ENCODE measurements around the gene CERS1. TPM values are rescaled to one million over a fixed set of nuclear protein-coding genes. Genes with fewer than 3 reads are reported as not detected.

Gene CERS1
- total and polyA plus RNA-seq, 10 of the 15 experiments (the other 5 are each of a cell fraction or from before 2014, with no cell fraction given), result 0.19 TPM; not detected in 9

DNA sequence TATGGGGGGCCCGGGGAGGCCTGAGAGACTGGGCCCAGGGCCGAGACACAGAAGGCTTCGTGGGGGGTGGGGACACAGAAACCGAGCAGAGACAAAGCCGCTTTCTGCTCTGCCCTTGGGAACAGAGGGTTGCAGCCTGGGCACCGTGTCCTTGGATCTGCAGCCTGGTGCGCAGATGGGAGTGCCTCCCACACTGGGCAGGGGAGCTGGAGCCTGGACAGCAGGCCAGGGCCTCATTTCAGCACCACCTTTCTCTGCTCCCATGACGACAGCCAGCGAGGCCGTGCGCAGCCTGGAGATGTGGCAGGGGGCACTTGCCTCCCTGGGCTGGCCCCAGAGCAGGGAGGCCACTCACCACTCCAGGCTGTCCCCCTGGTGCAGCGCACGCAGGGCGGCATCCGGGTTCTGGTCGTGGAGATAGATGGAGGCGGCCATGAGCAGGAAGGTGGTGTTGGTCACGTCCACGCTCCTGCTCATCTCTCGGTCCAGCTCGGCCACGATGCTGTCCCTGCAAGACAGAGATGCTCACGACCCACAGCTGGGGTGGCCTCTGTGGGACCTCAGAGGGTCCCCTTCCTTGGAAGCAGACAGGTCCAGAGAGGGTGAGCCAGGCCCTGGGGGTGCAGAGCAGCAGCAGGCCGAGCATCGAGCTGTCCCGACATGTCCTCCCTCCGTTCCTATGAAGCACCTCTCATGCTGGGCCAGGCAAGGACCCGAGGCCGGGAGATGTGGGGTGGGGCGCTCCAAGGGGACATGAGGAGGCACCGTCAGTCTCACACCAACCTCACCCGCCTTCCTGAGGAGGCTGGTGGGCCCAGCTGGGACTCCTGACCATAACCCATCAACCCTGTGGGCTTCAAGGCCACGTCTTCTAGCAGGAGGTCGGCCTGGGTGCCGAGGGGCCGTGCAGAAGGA, 10.9 kb upstream of the CERS1 start:
- RAD21 ChIA-PET (ENCODE audit: unreplicated experiment), result no interaction called here
- POLR2A ChIA-PET, result no interaction called here
- H3K9ac ChIP-seq (ENCODE audit: control insufficient read depth, insufficient read depth, low read length), result no peak overlapping the region

More for the DNA sequence above, 10.9 kb upstream of the CERS1 start:
- Histone ChIP-seq H2AFZ (ENCODE audit: control insufficient read depth, low read depth, low read length) (no peak overlapping the region), H3K9me3 (replicated peaks; ENCODE audit: control insufficient read depth, insufficient read depth, low read length) (no peaks in the 10 kb centered on the region), H3K36me3 (ENCODE audit: control insufficient read depth in 2 of 2, insufficient read depth in 2 of 2, low read length in 1 of 2) (peaks cover 6 to 15% of the 10 kb centered on the region in 2 experiments; a peak in 3 of 4 replicates), H3K79me2 (ENCODE audit: control insufficient read depth, insufficient read depth, low read length) (no peaks in the 10 kb centered on the region), H3K27me3 (replicated peaks in 1 of 2; ENCODE audit: control insufficient read depth in 2 of 2, insufficient read depth in 2 of 2, low read length in 1 of 2) (no peaks in the 10 kb centered on the region), H4K20me1 (ENCODE audit: control insufficient read depth, insufficient read depth) (no peaks in the 10 kb centered on the region), H3K27ac (ENCODE audit: control insufficient read depth, insufficient read depth) (no peak overlapping the region), H3K4me1 (ENCODE audit: control insufficient read depth, insufficient read depth, low read length) (no peaks in the 10 kb centered on the region), H3K4me3 (no peak overlapping the region), H3K4me2 (ENCODE audit: control insufficient read depth, insufficient read depth) (no peak overlapping the region)
- BruUV-seq (replicated peaks), result no TSS peak
- in situ Hi-C loops (cut with MboI) (no loop called here), intact Hi-C loops (cut with micrococcal nuclease; ENCODE audit: unreplicated experiment) (no loop called here)
- ChIA-PET SMC1A (ENCODE audit: uncharacterized antibody, unreplicated experiment) (no interaction called here), CTCF (no interaction called here)
- DNase-seq (ENCODE audit: low read depth, low spot score), result no peak
- ATAC-seq, result no peak
- whole genome bisulfite sequencing (ENCODE audit: insufficient coverage, insufficient replicate concordance, low lambda C conversion rate, missing lambda C conversion rate), result 96% methylated on average over 32 of the region's 36 CpGs
- FAIRE-seq, result no peak
- TF ChIP-seq, protein P1, sequence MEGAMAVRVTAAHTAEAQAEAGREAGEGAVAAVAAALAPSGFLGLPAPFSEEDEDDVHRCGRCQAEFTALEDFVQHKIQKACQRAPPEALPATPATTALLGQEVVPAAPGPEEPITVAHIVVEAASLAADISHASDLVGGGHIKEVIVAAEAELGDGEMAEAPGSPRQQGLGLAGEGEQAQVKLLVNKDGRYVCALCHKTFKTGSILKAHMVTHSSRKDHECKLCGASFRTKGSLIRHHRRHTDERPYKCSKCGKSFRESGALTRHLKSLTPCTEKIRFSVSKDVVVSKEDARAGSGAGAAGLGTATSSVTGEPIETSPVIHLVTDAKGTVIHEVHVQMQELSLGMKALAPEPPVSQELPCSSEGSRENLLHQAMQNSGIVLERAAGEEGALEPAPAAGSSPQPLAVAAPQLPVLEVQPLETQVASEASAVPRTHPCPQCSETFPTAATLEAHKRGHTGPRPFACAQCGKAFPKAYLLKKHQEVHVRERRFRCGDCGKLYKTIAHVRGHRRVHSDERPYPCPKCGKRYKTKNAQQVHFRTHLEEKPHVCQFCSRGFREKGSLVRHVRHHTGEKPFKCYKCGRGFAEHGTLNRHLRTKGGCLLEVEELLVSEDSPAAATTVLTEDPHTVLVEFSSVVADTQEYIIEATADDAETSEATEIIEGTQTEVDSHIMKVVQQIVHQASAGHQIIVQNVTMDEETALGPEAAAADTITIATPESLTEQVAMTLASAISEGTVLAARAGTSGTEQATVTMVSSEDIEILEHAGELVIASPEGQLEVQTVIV (IDR thresholded peaks at IDR 0.05; ENCODE audit: borderline replicate concordance, partially characterized antibody), result no peak
- no peak for TF ChIP-seq GABPA (IDR thresholded peaks at IDR 0.05; ENCODE audit: low read depth)
- no peak for TF ChIP-seq TCF7 (IDR thresholded peaks at IDR 0.05; ENCODE audit: borderline replicate concordance)
- TF ChIP-seq, protein P2, sequence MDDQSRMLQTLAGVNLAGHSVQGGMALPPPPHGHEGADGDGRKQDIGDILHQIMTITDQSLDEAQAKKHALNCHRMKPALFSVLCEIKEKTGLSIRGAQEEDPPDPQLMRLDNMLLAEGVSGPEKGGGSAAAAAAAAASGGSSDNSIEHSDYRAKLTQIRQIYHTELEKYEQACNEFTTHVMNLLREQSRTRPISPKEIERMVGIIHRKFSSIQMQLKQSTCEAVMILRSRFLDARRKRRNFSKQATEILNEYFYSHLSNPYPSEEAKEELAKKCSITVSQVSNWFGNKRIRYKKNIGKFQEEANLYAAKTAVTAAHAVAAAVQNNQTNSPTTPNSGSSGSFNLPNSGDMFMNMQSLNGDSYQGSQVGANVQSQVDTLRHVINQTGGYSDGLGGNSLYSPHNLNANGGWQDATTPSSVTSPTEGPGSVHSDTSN (IDR thresholded peaks at IDR 0.05; ENCODE audit: insufficient replicate concordance, low read depth, low read length), result no peak
